H1 (cell line): ENCODE data around the gene SLC20A1. TPM values are rescaled to one million over a fixed set of nuclear protein-coding genes. Genes with fewer than 3 reads are reported as not detected.

ENCODE experiments used
- BACH1 ChIP-seq: IDR thresholded peaks from 2 replicates; pipeline ENCODE4 v1.6.1; 2012; ENCODE audit warnings: low read length, improper control_type of control experiment
- BCL11A ChIP-seq, 2 experiments: IDR thresholded peaks; one replicate each; pipeline ENCODE4 v1.6.1; 2011; ENCODE audit warnings: low read depth in 2 of 2, low read length in 2 of 2, mild to moderate bottlenecking in 2 of 2
- CBX8 ChIP-seq: fragments of 300-800, 300-1000 bp; sonication (generic); IDR thresholded peaks from 2 replicates; pipeline ENCODE4 v1.7.1; 2016; ENCODE audit warnings: low read depth, low read length, borderline replicate concordance
- CHD1 ChIP-seq: IDR thresholded peaks from 2 replicates; pipeline ENCODE4 v1.6.1; 2012; ENCODE audit warnings: low read depth, low read length, improper control_type of control experiment
- GTF2F1 ChIP-seq: IDR thresholded peaks from 2 replicates; pipeline ENCODE4 v1.6.1; 2012; ENCODE audit warnings: low read depth, low read length, improper control_type of control experiment, borderline replicate concordance
- KDM1A ChIP-seq: fragments of 200-600, 300-600 bp; sonication (generic); IDR thresholded peaks from 2 replicates; pipeline ENCODE4 v1.7.1; 2016; ENCODE audit warnings: mild to moderate bottlenecking, low read length, borderline replicate concordance
- POLR2A ChIP-seq, 2 experiments: IDR thresholded peaks; 1 replicate in 1 of 2; 2 replicates in 1 of 2; pipeline ENCODE4 v1.6.1; 2011; ENCODE audit warnings: low read depth in 2 of 2, low read length in 2 of 2, mild to moderate bottlenecking in 2 of 2; ENCODE audit errors: control extremely low read depth in 1 of 2
- RAD21 ChIP-seq, 2 experiments: IDR thresholded peaks in 1 of 2; conservative IDR thresholded peaks in 1 of 2; 2 replicates each; pipeline ENCODE4 v1.6.1; 2011; ENCODE audit warnings: low read depth in 2 of 2, low read length in 2 of 2, improper control_type of control experiment in 1 of 2, inconsistent platforms in 1 of 2, mild to moderate bottlenecking in 1 of 2, moderate library complexity in 1 of 2
- SRF ChIP-seq: IDR thresholded peaks from 2 replicates; pipeline ENCODE4 v1.6.1; 2011; ENCODE audit warnings: mild to moderate bottlenecking, low read depth, low read length, moderate library complexity
- TAF1 ChIP-seq: IDR thresholded peaks from 2 replicates; pipeline ENCODE4 v1.6.1; 2011; ENCODE audit warnings: mild to moderate bottlenecking, low read depth, low read length
- polyA plus RNA-seq, 7 experiments: library from polyadenylated mRNA; depleted of rRNA in 3 of 7; stranded (reverse) in 5 of 7; unstranded in 2 of 7; fragments of >200 nt in 5 of 7; fragments of 200-250 nt in 2 of 7; gene quantifications; 1 replicate in 5 of 7; 2 replicates in 1 of 7; 4 replicates in 1 of 7; pipeline versions ENCODE4 v1.2.1 to v1.2.3, GENCODE V29; 2011 to 2013; ENCODE audit warnings: missing spikeins in 2 of 7, mixed read lengths in 2 of 7
- total RNA-seq: library from RNA; stranded (reverse); fragmentation: NEBNext Ultra II Directional; extraction: Animal tissue kit (Norgen Biotek cat#: 25700); gene quantifications from 2 replicates; pipeline ENCODE4 v1.2.1, GENCODE V29; 2021
- TF ChIP-seq, protein P1 (sequence below): fragments of 300-600 bp; sonication (generic); IDR thresholded peaks from 2 replicates; pipeline ENCODE4 v1.7.1; 2012; ENCODE audit warnings: low read length, moderate library complexity, mild to moderate bottlenecking, inconsistent platforms; ENCODE audit not compliant: insufficient replicate concordance
- TF ChIP-seq, protein P2 (sequence below): IDR thresholded peaks from 2 replicates; pipeline ENCODE4 v1.6.1; 2012; ENCODE audit warnings: inconsistent platforms

SLC20A1 gene
- total and polyA plus RNA-seq, 2 of the 8 experiments (the other 6 are each of a cell fraction or from before 2014, with no cell fraction given), result 42.6 to 105 TPM

DNA sequence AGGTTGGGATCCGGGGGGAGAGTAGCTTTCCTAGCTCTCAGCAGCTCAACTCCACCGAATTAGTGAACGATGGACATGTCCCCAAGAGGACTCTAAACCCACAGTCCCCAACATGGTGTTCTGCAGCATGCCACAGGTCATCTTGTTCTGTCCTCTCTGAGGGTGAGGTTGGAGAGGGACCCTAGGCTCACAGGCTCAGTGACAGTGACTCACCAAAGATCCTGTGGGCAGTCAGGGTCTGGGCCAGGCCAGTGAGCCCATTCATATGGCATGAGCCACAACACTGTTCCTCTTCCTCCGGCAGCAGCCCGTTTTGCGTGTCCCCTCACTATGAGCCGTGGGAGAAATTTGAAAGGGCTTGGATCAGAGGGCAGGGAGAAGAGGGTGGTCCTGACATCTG lies 2.8 kb upstream of the SLC20A1 start (continued):
- TF ChIP-seq, protein P1, sequence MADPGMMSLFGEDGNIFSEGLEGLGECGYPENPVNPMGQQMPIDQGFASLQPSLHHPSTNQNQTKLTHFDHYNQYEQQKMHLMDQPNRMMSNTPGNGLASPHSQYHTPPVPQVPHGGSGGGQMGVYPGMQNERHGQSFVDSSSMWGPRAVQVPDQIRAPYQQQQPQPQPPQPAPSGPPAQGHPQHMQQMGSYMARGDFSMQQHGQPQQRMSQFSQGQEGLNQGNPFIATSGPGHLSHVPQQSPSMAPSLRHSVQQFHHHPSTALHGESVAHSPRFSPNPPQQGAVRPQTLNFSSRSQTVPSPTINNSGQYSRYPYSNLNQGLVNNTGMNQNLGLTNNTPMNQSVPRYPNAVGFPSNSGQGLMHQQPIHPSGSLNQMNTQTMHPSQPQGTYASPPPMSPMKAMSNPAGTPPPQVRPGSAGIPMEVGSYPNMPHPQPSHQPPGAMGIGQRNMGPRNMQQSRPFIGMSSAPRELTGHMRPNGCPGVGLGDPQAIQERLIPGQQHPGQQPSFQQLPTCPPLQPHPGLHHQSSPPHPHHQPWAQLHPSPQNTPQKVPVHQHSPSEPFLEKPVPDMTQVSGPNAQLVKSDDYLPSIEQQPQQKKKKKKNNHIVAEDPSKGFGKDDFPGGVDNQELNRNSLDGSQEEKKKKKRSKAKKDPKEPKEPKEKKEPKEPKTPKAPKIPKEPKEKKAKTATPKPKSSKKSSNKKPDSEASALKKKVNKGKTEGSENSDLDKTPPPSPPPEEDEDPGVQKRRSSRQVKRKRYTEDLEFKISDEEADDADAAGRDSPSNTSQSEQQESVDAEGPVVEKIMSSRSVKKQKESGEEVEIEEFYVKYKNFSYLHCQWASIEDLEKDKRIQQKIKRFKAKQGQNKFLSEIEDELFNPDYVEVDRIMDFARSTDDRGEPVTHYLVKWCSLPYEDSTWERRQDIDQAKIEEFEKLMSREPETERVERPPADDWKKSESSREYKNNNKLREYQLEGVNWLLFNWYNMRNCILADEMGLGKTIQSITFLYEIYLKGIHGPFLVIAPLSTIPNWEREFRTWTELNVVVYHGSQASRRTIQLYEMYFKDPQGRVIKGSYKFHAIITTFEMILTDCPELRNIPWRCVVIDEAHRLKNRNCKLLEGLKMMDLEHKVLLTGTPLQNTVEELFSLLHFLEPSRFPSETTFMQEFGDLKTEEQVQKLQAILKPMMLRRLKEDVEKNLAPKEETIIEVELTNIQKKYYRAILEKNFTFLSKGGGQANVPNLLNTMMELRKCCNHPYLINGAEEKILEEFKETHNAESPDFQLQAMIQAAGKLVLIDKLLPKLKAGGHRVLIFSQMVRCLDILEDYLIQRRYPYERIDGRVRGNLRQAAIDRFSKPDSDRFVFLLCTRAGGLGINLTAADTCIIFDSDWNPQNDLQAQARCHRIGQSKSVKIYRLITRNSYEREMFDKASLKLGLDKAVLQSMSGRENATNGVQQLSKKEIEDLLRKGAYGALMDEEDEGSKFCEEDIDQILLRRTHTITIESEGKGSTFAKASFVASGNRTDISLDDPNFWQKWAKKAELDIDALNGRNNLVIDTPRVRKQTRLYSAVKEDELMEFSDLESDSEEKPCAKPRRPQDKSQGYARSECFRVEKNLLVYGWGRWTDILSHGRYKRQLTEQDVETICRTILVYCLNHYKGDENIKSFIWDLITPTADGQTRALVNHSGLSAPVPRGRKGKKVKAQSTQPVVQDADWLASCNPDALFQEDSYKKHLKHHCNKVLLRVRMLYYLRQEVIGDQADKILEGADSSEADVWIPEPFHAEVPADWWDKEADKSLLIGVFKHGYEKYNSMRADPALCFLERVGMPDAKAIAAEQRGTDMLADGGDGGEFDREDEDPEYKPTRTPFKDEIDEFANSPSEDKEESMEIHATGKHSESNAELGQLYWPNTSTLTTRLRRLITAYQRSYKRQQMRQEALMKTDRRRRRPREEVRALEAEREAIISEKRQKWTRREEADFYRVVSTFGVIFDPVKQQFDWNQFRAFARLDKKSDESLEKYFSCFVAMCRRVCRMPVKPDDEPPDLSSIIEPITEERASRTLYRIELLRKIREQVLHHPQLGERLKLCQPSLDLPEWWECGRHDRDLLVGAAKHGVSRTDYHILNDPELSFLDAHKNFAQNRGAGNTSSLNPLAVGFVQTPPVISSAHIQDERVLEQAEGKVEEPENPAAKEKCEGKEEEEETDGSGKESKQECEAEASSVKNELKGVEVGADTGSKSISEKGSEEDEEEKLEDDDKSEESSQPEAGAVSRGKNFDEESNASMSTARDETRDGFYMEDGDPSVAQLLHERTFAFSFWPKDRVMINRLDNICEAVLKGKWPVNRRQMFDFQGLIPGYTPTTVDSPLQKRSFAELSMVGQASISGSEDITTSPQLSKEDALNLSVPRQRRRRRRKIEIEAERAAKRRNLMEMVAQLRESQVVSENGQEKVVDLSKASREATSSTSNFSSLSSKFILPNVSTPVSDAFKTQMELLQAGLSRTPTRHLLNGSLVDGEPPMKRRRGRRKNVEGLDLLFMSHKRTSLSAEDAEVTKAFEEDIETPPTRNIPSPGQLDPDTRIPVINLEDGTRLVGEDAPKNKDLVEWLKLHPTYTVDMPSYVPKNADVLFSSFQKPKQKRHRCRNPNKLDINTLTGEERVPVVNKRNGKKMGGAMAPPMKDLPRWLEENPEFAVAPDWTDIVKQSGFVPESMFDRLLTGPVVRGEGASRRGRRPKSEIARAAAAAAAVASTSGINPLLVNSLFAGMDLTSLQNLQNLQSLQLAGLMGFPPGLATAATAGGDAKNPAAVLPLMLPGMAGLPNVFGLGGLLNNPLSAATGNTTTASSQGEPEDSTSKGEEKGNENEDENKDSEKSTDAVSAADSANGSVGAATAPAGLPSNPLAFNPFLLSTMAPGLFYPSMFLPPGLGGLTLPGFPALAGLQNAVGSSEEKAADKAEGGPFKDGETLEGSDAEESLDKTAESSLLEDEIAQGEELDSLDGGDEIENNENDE, result no peak
- TF ChIP-seq BACH1 (no peak), KDM1A (no peak), GTF2F1 (no peak), CHD1 (no peak), SRF (no peak), CBX8 (no peak), RAD21 (IDR thresholded peaks at IDR 0.05 in 1 of 2, conservative IDR thresholded peaks at IDR 0.05 in 1 of 2; ENCODE audit: low read depth in 2 of 2, low read length in 2 of 2) (no peak), BCL11A (IDR thresholded peaks at IDR 0.05; ENCODE audit: low read depth in 2 of 2, low read length in 2 of 2) (no peak), TAF1 (no peak), POLR2A (IDR thresholded peaks at IDR 0.05; ENCODE audit: control extremely low read depth in 1 of 2, low read depth in 2 of 2, low read length in 2 of 2) (no peak)
- TF ChIP-seq, protein P2, sequence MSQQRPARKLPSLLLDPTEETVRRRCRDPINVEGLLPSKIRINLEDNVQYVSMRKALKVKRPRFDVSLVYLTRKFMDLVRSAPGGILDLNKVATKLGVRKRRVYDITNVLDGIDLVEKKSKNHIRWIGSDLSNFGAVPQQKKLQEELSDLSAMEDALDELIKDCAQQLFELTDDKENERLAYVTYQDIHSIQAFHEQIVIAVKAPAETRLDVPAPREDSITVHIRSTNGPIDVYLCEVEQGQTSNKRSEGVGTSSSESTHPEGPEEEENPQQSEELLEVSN, result no peak
